Measurements from ENCODE around the gene TRIM62.

Gene TRIM62

DNA sequence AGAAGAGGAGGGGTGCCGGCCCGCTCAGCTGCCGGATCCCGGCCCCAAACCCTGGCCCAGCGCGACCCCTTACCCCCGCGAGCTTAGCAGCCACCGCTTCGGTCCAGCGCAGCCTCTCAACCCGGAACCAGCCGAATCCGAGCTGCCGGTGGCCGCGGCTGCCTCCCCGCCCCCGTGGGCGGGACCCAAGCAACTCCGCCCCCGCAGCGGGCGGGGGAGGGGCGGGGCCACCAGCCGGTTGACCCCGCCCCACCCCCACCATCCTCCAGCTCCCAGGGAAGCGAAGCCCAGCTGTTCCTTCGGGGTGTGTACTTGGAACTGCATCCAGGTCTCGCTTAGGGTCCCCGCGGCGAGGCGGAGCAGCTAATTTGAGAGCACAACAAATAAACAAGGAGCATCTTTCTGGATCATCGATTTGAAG lies at the start of gene TRIM62:
TRIM62 (minus strand) TSS at position 123 of the 421 bp plus-strand sequence. CDS start 611 bp downstream, outside the sequence.
- peak within 1 kb of the TSS; percentile 92 for H3K4me3 Mint-ChIP-seq
- H3K4me1 Mint-ChIP-seq = peaks cover 20% of the 10 kb centered on the region
- H3K36me3 Mint-ChIP-seq = peaks cover 3% of the 10 kb centered on the region
- peak within 1 kb of the TSS; percentile 92 for H3K27ac Mint-ChIP-seq
- no peaks in the 10 kb centered on the region for H3K9me3 Mint-ChIP-seq
- peak; percentile 82 for DNase-seq
- CTCF ChIA-PET = interaction anchor here (0.6 to 1.8 kb wide), 3 partner anchors 44 to 290 kb away, joined by 3 to 6 read pairs (median 3); no protein-coding TSS in a partner anchor
- H3K27me3 Mint-ChIP-seq = peaks cover 46% of the 10 kb centered on the region

DNA sequence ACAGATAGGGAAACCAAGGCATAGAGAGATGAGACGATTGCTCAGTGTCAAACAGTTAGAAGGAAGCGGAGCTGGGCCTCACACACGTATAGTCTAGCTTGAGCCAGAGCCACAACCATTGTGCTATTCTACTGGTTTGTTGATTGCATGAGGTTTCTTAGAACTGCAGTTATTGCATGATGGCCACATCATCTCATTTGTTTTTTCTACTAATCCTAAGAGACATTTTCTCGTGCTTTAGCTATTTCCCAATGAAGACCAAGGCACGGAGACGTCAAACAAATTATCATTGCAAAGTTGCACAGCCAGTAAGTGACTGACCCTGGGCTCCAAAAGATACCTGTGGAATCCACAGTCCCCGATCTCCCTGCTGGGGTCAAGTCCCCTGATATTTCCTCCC lies 49.3 kb upstream of the TRIM62 start:
- CTCF ChIA-PET = no interaction called here
- H3K27ac Mint-ChIP-seq = no peak overlapping the region

DNA sequence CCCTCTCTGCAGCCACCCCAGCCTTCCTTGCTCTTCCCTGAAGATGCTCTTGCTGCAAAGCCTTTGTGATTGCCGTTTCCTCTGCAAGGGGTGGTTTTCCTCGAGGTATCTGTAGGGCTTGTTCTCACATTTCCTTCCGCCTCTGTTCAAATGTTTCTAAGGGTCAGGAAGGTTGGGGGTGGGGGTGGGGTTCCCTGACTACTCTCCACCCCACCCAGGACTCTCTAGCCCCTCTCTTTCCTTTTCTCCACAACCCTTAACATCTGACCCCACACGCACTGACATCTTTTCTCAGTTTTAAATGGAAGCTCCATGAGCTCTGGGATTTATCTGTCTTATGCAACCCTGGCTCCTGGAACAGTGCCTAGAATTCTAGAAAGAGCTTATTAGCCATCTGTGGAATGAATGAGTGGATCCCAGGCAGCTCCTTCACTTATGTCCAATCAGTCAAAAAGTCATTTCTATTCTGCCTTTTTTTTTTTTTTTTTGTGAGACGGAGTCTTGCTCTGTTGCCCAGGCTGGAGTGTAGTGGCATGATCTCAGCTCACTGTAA lies 47.2 kb upstream of the TRIM62 start:
- H3K27ac Mint-ChIP-seq = no peak overlapping the region
- peaks cover 3% of the 10 kb centered on the region for H3K9me3 Mint-ChIP-seq
- H3K4me1 Mint-ChIP-seq = no peaks in the 10 kb centered on the region
- no peaks in the 10 kb centered on the region for H3K36me3 Mint-ChIP-seq
- H3K4me3 Mint-ChIP-seq = no peak overlapping the region
- CTCF ChIA-PET = no interaction called here
- H3K27me3 Mint-ChIP-seq = peaks cover 21% of the 10 kb centered on the region
- no peak for DNase-seq

More for the DNA sequence above, 49.3 kb upstream of the TRIM62 start:
- Mint-ChIP-seq H3K36me3 (no peaks in the 10 kb centered on the region), H3K4me3 (no peak overlapping the region), H3K27me3 (peaks cover 21% of the 10 kb centered on the region), H3K4me1 (peaks cover 2% of the 10 kb centered on the region), H3K9me3 (no peaks in the 10 kb centered on the region)
- DNase-seq = no peak

DNA sequence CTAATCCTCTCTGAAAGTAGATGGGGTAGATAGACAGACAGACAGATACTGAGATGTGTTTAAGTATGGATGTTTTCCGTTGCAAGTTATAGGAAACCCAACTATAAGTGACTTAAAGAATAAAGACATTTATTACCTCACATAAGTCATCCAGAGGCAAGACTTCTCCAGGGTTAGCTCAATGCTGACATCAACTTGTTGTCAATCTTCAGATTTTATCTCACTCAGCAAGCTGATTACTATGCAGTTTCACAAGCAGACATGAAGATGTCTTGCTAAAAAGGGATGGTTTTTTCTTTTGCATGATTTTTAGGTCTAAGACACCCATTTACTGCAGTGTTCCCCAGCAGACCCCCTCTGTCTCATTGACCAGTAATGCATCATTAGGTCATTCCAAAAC lies 43.7 kb upstream of the TRIM62 start:
- no peaks in the 10 kb centered on the region for H3K36me3 Mint-ChIP-seq
- CTCF ChIA-PET = interaction anchor here (1.0 kb wide), 1 partner anchor 71 kb away, joined by 3 read pairs; no protein-coding TSS in a partner anchor

DNA sequence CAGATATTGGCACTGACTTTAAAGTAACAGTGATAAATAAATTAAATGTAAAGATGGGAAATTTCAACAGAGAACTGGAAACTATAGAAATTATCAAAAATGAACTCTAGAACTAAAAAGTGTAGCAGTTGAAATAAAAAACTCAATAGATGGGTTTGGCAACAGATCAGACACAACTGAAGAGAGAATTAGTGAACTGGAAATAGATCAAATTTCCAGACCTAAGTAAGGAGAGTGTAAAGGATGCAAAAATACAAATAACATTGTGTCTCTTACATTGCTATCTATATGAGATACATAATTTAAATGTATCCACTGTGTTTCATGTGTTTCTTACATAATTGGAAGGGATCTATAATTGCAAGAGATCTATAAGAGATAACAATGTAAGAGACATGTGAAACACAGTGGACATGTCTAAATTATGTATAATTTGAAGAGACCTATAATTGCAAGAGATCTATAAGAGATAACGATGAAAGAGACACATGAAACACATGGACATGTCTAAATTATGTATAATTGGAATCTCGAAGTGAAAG lies 42.4 kb upstream of the TRIM62 start:
- DNase-seq = no peak
- no peaks in the 10 kb centered on the region for H3K4me1 Mint-ChIP-seq
- H3K27me3 Mint-ChIP-seq = peaks cover 27% of the 10 kb centered on the region
- H3K4me3 Mint-ChIP-seq = no peak overlapping the region
- no peaks in the 10 kb centered on the region for H3K36me3 Mint-ChIP-seq
- CTCF ChIA-PET = no interaction called here
- no peak overlapping the region for H3K27ac Mint-ChIP-seq
- peaks cover 5% of the 10 kb centered on the region for H3K9me3 Mint-ChIP-seq

More for the DNA sequence above, 43.7 kb upstream of the TRIM62 start:
- Mint-ChIP-seq H3K27me3 (peaks cover 24% of the 10 kb centered on the region), H3K4me3 (no peak overlapping the region), H3K27ac (no peak overlapping the region), H3K4me1 (no peaks in the 10 kb centered on the region), H3K9me3 (peaks cover 5% of the 10 kb centered on the region)
- DNase-seq = no peak

DNA sequence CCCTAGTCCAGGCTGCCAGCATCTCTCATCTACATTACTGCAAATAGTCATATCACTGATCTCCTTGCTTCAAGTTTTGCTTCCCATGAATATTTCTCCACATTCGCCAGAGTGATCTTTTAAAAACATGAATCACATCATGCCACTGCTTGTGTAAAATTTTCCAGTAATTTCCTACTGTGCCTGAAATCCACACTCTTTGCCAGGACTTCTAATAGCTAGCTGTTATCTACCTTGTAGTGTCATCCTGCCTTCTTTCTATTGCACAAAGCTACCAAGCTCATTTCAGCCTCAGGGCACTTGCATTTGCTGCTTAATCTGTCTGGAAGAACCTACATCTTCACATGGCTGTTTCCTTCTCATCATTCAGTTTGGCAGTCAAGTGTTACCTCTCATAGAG lies 40.5 kb upstream of the TRIM62 start:
- Mint-ChIP-seq H3K27ac (no peak overlapping the region), H3K4me3 (no peak overlapping the region), H3K4me1 (no peaks in the 10 kb centered on the region), H3K36me3 (no peaks in the 10 kb centered on the region), H3K27me3 (peaks cover 20% of the 10 kb centered on the region), H3K9me3 (peaks cover 5% of the 10 kb centered on the region)
- CTCF ChIA-PET = no interaction called here
- no peak for DNase-seq

DNA sequence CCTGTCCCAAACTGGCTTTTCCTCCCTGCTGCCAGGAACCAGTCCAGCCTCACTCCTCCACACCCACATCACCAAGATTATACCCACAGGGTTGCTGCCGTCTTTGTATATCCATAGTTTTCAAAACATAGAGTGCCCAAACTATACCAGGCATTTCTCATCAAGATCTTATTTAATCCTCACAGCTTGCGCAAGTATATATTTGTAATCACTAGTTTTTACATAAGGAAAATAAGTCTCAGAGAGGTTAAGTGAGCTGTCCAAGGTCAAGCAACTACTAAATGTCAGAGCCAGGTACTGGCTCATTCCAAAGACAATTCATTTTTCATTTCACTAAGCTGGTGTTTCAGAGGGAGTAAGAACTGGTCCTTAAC lies 39.5 kb upstream of the TRIM62 start:
- no peak overlapping the region for H3K27ac Mint-ChIP-seq
- H3K27me3 Mint-ChIP-seq = peaks cover 30% of the 10 kb centered on the region
- CTCF ChIA-PET = interaction anchor here (1.0 kb wide), 1 partner anchor 249 kb away, joined by 3 read pairs; no protein-coding TSS in a partner anchor
- H3K4me3 Mint-ChIP-seq = no peak overlapping the region
- H3K4me1 Mint-ChIP-seq = no peaks in the 10 kb centered on the region
- peaks cover 5% of the 10 kb centered on the region for H3K9me3 Mint-ChIP-seq
- H3K36me3 Mint-ChIP-seq = no peaks in the 10 kb centered on the region
- no peak for DNase-seq

DNA sequence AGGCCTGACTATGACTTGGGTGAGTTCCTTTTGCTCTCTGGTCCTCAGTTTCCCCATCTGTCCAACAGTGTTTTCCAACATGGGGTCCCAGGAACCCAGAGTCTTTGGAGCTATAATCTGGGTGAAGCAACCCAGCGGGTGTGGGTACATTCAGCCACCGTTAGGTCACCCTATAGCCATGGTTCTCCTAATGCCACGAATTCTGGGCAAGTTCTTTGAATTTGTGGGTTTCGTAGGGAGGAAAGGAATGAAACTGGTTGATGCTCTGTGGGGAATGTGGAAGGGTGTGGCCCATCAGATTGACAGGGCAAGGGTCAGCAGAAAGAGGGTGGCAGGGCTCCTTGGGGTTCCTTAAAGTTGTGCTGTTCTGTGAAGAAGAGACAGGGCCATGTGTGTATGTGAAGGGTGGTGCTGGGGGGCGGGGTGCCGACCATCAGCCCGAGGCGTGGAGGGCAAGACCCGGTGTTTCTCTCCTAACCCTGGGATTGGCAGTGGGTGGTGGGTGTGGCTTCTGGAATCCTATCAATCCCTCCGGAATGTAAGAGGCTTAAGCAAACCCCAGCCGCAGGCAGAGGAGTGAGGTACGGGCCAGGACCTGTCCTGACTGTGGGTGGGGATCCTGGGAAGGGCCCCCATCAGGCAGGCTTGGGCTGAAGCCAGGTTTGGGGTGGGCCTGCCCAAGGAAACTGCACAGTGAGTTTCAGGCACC lies 39.0 kb upstream of the TRIM62 start:
- Mint-ChIP-seq H3K27me3 (peaks cover 30% of the 10 kb centered on the region), H3K4me1 (no peaks in the 10 kb centered on the region), H3K9me3 (peaks cover 5% of the 10 kb centered on the region), H3K4me3 (no peak overlapping the region), H3K27ac (no peak overlapping the region), H3K36me3 (no peaks in the 10 kb centered on the region)
- CTCF ChIA-PET = interaction anchor here (1.0 kb wide), 1 partner anchor 249 kb away, joined by 3 read pairs; no protein-coding TSS in a partner anchor
- no peak for DNase-seq

DNA sequence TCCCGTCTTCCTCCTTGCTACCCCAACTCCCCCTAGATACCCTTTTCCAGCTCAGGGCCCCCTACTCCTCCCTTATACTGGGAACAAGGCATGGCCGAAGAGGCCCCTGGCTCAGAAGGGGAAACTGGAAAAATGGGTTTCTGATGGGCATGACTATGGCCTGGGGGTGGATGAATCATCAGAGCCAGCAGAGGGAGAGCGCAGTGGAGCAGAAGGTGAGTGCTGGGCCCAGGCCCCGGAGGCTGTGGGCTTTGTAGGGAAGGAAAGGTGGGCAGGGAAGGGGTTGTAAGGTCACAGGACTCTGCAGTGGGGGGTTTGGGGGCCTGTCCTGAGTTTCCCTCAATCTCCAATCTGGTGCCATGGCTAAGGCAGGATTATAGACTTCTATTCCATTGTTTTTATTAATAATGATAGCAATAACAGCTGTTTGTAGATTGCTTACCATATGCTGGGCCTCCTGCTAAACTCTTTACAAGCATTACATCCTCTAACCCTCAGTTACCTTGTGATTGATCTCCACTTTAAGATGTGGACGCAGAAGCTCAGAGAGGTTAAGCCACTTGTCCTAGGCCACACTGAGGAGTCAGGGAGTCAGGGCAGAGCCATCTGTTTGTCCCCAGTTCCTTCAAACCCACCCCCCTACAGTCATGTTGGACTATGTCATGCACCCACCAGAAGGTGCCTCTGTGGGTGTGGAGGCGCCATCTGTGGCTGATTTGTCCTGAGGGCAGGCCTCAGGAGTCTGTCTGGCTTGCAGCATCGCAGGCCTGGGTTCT lies 38.2 kb upstream of the TRIM62 start:
- CTCF ChIA-PET = no interaction called here
- no peak overlapping the region for H3K4me3 Mint-ChIP-seq
- no peak for DNase-seq
- H3K36me3 Mint-ChIP-seq = no peaks in the 10 kb centered on the region
- peaks cover 5% of the 10 kb centered on the region for H3K9me3 Mint-ChIP-seq
- no peak overlapping the region for H3K27ac Mint-ChIP-seq
- no peaks in the 10 kb centered on the region for H3K4me1 Mint-ChIP-seq
- peaks cover 30% of the 10 kb centered on the region for H3K27me3 Mint-ChIP-seq

DNA sequence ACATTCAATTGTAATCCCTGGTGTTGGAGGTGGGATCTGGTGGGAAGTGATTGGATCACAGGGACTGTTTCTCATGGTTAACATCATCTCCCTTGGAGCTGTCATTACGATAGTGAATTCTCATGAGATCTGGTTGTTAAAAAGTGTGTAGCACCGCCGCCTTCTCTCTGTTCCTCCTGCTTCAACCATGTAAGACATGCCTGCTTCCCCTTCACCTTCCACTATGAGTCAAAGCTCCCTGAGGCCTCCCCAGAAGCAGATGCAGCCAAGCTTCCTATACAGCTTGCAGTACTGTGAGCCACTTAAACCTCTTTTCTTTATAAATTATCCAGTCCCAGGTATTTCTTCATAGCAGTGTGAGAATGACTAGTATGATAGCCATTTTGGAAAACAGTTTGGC lies 30.1 kb upstream of the TRIM62 start:
- Mint-ChIP-seq H3K4me3 (no peak overlapping the region), H3K27ac (no peak overlapping the region), H3K36me3 (no peaks in the 10 kb centered on the region), H3K27me3 (peaks cover 26% of the 10 kb centered on the region), H3K4me1 (no peaks in the 10 kb centered on the region), H3K9me3 (peaks cover 3% of the 10 kb centered on the region)
- DNase-seq = no peak
- CTCF ChIA-PET = no interaction called here

DNA sequence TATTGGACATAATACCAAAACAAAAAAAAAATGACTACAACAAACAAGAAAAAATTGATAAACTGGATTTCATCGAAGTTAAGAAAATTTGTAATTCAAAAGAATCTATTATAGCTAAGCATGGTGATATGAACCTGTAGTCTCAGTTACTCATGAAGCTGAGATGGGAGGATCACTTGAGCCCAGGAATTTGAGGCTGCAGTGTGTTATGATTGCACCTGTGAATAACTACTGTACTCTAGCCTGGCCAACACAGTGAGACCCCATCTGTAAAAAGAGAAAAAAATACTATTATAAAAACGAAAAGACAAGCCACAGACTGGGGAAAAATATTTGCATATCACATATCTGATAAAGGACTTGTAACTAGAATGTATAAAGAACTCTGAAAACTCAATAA lies 24.5 kb upstream of the TRIM62 start:
- H3K36me3 Mint-ChIP-seq = no peaks in the 10 kb centered on the region
- no peak overlapping the region for H3K27ac Mint-ChIP-seq
- H3K4me3 Mint-ChIP-seq = no peak overlapping the region
- DNase-seq = no peak
- CTCF ChIA-PET = no interaction called here
- H3K9me3 Mint-ChIP-seq = no peaks in the 10 kb centered on the region
- H3K4me1 Mint-ChIP-seq = no peaks in the 10 kb centered on the region
- peaks cover 32% of the 10 kb centered on the region for H3K27me3 Mint-ChIP-seq

DNA sequence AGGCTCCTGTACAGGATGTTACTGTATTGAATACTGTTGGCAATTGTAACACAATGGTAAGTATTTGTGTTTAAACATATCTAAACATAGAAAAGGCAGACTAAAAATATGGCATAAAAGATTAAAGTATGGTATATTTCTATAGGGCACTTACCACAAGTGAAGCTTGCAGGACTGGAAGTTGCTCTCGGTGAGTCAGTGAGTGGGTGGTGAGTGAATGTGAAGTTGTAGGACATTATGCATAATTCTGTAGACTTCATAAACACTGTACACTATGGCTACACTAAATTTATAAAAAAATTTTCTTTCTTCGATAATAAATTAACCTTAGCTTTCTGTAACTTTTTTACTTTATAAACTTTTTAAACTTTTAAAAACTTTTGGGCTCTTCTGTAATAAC lies 13.7 kb upstream of the TRIM62 start:
- Mint-ChIP-seq H3K27ac (no peak overlapping the region), H3K36me3 (no peaks in the 10 kb centered on the region), H3K4me3 (no peak overlapping the region), H3K9me3 (no peaks in the 10 kb centered on the region), H3K27me3 (peaks cover 29% of the 10 kb centered on the region), H3K4me1 (peaks cover 4% of the 10 kb centered on the region)
- CTCF ChIA-PET = no interaction called here
- no peak for DNase-seq

DNA sequence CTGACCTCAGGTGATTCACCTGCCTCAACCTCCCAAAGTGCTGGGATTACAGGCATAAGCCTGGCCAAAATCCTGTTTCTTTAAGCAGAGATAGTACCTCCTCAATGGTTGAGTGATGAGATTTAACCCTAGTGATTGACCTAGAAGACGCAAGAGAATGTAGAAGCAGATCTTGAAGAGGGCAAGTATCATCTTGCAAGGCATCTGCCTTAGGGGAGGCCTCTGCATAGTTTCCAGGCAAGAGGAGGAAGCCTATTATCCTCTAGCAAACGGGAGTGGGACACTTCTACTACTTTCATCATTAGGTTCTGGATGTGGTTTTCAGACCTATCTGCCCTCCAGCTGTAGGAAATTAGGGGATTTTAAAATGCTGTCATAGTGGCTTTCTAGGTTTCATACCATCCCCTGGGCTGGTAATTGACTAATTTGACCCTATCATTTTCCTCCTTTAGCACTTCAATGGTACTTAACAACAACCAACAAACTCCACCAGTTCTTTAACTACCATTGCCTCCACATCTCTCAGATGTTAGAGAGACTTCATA lies 10.0 kb upstream of the TRIM62 start:
- no peak for DNase-seq
- H3K4me1 Mint-ChIP-seq = peaks cover 5% of the 10 kb centered on the region
- CTCF ChIA-PET = no interaction called here
- peaks cover 15% of the 10 kb centered on the region for H3K27me3 Mint-ChIP-seq
- H3K36me3 Mint-ChIP-seq = no peaks in the 10 kb centered on the region
- no peak overlapping the region for H3K27ac Mint-ChIP-seq
- no peak overlapping the region for H3K4me3 Mint-ChIP-seq
- H3K9me3 Mint-ChIP-seq = no peaks in the 10 kb centered on the region

DNA sequence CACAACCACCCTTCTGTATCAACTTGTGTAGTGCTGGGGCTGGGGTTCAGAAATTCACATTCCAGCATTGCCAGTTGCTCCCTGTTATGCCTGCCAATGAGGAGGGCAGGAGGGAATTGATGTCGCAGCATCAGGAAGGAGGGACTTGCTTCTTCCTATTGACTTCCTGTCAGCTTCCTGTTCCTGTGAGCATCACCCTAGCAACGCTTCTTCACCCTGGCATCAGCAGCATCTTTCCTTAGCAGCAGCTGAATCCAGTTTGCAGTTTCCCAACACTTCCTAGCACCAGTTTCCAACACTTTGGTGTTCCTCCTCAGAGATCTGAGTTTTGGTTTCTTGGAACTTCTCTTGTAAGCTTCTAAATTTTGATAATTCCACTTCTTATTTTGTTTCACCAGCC lies 8.9 kb upstream of the TRIM62 start:
- H3K4me3 Mint-ChIP-seq = no peak overlapping the region
- peaks cover 5% of the 10 kb centered on the region for H3K4me1 Mint-ChIP-seq
- no peaks in the 10 kb centered on the region for H3K9me3 Mint-ChIP-seq
- CTCF ChIA-PET = no interaction called here
- no peak for DNase-seq
- no peaks in the 10 kb centered on the region for H3K36me3 Mint-ChIP-seq
- H3K27ac Mint-ChIP-seq = no peak overlapping the region
- peaks cover 15% of the 10 kb centered on the region for H3K27me3 Mint-ChIP-seq

All from activated naive CD4-positive, alpha-beta T cell treated with anti-CD3 and anti-CD28 coated beads, Interleukin-2, amount 10 ng/mL, durations not matched to agents 7 days and 5 days (primary cell).